Measurements from ENCODE around the gene ATF1.
A peak's percentile ranks its signal among the peaks of the same experiment; 100 is the strongest.
"Not testable (repeated sequence)": the region's sequence is repeated elsewhere in the genome, so short reads cannot be mapped to it uniquely, and the experiment has no call there.

The ATF1 gene

DNA sequence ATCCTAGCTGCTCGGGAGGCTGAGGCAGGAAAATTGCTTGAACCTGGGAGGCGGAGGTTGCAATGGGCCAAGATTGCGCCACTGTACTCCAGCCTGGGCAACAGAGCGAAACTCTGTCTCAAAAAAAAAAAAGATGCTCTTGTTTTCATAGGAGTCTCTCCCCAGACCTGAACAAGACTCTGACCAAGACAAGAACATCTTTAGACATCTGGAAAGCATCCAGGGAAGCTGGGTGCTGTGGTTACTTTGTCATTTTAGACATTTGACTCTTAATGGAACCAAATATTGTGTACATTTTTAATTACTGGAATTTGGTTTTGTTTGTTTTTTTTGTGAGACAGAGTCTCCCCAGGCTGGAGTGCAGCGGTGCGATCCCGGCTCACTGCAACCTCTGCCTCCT, 21.1 kb upstream of the ATF1 start:
- Mint-ChIP-seq H3K9me3 (no peaks in the 10 kb centered on the region), H3K4me3 (no peak overlapping the region), H3K27ac (no peak overlapping the region), H3K27me3 (no peaks in the 10 kb centered on the region), H3K4me1 (no peaks in the 10 kb centered on the region)
- ATAC-seq: no peak
- no peak for DNase-seq

DNA sequence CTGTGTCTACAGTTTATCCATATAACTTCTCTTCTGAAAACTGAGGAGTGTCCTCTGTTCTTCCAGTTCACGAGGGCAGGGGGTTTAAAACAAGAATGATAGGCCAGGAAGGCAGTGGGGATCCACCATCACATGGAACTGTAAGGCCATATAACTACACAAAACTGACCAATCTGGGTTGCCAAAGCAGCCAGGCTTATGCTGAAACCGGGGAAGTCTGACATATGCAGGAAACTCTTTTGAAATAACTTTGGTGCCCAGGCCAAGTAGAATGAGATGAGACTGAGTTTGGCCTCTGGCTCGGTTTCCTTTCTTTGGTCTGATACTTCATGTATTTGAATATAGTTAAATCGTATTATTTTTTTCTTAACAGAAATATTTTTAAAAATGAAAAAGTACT, 18.0 kb upstream of the ATF1 start:
- Mint-ChIP-seq H3K27ac (no peak overlapping the region), H3K4me3 (no peak overlapping the region), H3K4me1 (no peaks in the 10 kb centered on the region), H3K27me3 (no peaks in the 10 kb centered on the region), H3K9me3 (no peaks in the 10 kb centered on the region)
- ATAC-seq (no peak), DNase-seq (no peak)

DNA sequence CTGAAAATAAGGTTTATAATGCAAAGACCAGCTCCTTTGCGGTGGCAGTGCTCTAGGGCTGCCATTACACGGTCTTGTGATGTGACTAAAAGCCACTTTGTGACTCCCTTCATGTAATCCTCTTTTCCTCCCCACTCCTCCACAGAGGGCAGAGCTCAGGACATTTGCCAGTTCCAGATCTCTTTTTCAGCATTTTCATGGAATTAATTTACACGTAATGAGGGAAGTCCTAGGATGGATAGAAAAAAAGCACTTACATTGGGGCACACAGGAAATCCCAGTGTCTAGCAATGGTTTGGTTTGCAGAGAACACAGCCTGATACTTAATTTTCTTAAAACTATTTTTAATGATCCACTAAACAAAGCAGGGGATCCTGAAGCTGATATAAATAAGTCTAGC, 17.5 kb upstream of the ATF1 start:
- DNase-seq: no peak
- Mint-ChIP-seq H3K9me3 (no peaks in the 10 kb centered on the region), H3K27me3 (no peaks in the 10 kb centered on the region), H3K4me1 (no peaks in the 10 kb centered on the region), H3K27ac (no peak overlapping the region), H3K4me3 (no peak overlapping the region)
- no peak for ATAC-seq

DNA sequence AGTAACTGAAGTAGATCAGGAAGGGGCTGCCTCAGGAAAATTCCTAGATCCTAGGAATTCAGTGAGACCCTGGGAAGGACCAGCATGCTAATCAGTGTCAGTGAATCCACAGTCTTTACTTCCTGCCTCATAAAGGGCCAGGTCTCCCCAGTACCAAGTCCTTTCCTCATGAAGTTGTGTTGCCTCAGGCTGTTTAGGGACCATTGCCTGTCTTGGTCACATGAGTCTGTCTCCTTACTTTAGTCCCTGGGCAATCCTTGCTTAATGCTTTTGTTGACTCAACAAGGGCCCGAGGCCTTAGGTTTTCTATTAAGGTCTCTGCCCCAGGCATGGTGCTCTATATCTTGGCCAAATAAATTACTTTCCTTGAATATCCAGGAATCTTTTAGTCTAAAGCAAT, 16.1 kb upstream of the ATF1 start:
- no peak for ATAC-seq
- no peaks in the 10 kb centered on the region for H3K27me3 Mint-ChIP-seq
- H3K4me1 Mint-ChIP-seq: no peaks in the 10 kb centered on the region
- H3K9me3 Mint-ChIP-seq: no peaks in the 10 kb centered on the region
- DNase-seq: no peak
- no peak overlapping the region for H3K4me3 Mint-ChIP-seq
- no peak overlapping the region for H3K27ac Mint-ChIP-seq

DNA sequence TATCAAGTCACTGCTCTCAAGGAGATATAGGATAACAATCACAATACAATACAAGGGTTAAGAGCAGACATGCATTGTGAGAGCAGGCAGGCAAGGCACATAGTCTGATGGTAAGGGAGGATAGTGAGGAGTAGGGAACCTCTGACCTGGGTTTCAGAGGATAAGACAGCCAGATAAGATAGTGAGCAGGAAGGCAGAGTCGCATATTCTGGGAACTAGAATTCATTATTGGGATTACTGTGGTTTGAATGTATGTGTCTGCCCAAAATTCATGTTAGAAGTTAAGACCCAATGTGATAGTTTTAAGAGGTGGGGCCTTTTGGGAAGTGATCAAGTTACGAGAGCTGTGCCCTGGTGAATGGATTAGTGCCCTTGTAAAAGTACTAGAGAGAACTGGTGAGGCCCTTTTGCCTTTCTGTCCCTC, 14.4 kb upstream of the ATF1 start:
- ATAC-seq: no peak
- no peak overlapping the region for H3K4me3 Mint-ChIP-seq
- H3K9me3 Mint-ChIP-seq: no peaks in the 10 kb centered on the region
- H3K27ac Mint-ChIP-seq: peak overlapping the region; percentile 2 to 59
- no peaks in the 10 kb centered on the region for H3K4me1 Mint-ChIP-seq
- no peak for DNase-seq
- H3K27me3 Mint-ChIP-seq: no peaks in the 10 kb centered on the region

DNA sequence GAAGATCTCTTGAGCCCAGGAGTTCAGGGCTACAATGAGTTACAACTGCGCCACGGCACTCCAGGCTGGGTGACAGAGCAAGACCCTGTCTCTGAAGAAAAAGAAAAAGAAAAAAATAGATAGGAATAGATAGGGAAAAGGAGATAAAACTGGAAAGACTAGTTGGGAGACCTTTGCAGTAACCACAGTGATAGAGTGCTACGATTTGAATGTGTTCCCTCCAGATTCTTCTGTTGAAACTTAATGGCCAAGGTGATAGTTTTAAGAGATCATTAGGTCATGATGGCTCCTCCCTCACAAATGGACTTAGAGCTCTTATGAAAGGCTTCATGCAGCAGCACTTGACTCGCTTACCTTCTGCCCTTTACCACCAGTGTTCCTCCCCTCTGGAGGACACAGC, 13.5 kb upstream of the ATF1 start:
- Mint-ChIP-seq H3K27me3 (no peaks in the 10 kb centered on the region), H3K4me1 (no peaks in the 10 kb centered on the region)

DNA sequence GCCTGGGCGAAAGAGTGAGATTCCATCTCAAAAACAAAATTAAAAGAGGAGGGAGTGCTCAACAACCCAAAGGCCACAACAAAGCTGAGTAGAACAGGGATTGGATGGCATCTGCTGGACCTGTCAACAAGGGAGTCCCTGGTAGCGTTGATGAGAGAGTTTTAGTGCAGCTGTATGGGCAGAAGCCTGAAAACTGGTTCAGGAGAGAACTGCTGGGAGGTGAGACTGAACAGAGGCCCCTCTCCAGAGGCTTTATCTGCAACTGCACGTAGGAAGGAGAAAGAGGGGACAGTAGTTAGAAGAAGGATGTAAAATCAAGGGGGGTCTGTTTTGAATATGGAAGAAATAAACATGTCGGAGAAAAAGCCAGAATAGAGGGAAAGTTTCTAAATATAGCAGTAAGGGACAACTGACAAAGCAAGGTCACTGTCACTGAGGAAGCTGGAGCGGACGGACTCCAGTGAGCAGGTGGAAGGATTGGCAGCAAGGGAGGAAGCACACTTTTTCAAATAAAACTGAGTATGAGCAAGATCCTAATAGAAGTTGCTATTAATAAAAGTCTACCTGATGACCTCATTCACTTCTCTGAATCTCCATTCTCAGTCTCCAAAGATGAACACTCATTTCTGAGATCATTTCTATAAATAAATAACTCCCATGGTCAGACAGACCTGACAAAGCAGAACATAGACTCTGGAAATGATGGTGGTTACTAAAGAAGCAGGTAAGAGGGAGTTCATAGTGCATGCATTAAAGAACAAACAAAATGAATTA, 11.8 kb upstream of the ATF1 start:
- Mint-ChIP-seq H3K4me3 (no peak overlapping the region), H3K27ac (no peak overlapping the region), H3K9me3 (no peaks in the 10 kb centered on the region), H3K27me3 (no peaks in the 10 kb centered on the region), H3K4me1 (no peaks in the 10 kb centered on the region)
- DNase-seq: no peak
- ATAC-seq: no peak

More for the DNA sequence above, 13.5 kb upstream of the ATF1 start:
- Mint-ChIP-seq H3K4me3 (no peak overlapping the region), H3K9me3 (no peaks in the 10 kb centered on the region), H3K27ac (peak overlapping the region in 1 of 2 donors; percentile 1)
- ATAC-seq (no peak), DNase-seq (no peak)

DNA sequence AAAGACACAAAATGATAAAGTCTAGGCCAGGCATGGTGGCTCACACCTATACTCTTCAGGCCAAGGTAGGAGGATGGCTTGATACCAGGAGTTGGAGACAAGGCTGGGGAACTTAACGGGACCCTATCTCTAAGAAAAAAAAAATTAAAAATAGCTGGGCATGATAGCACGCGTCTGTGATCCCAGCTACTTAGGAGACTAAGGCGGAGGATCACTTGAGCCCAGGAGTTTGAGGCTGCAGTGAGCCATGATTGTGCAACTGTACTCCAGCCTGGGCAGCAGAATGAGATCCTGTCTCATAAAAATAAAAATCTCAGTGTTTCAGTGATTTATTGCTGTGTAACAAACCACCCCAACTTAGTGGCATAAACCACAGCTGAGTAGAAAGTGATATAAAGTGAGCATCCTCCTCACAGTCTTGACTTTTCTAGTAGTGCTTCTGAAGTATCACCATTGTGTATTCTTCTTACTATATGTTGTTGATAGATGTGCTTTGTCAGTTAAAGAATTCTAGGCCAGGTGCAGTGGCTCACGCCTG, 10.6 kb upstream of the ATF1 start:
- Mint-ChIP-seq H3K27ac (peak overlapping the region in 1 of 2 donors; percentile 91), H3K9me3 (no peaks in the 10 kb centered on the region), H3K4me3 (no peak overlapping the region), H3K4me1 (no peaks in the 10 kb centered on the region), H3K27me3 (no peaks in the 10 kb centered on the region)
- DNase-seq: no peak
- ATAC-seq: no peak

DNA sequence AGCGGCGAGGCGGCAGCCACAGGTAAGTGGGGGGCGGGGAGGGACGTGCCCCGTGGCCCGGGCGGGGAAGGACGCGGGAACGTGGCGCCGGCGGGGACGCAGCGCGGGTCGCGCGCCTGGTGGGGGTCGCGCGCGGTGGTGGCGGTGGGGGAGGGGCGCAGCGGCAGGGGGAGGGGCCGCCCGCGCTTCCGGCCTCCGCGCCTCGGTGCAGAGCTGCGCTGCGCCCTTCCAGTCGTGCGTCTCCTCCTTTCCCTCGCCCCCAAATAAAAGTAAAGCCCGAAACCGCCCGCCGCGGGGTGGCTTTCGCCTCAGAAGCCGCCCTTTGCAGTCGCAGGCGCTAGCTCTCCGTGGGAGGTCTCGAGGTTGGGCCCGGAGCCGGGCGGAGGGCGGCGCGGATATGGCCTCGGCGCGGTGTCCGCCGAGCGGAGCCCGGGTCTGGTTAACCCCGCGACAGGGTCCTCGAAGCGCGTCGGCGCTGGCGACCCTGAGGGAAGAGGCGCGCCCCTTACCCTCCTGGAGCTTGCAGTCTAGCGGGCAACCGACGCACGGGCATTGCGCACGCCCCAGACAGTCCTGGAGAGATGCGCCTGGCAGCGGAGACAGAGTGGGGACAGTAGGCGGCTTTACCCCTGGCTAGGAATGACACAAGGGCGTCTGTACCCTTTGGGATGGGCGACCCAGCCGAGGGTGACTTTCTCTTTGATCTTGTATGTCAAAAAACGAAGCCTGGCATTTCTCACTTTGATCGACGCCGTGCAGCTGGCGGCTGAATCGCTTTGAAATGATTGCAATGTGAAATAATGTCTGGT, 589 bp downstream of the ATF1 start:
- no peaks in the 10 kb centered on the region for H3K9me3 Mint-ChIP-seq
- H3K27me3 Mint-ChIP-seq: no peaks in the 10 kb centered on the region
- peak; percentile 74 to 83 for DNase-seq
- H3K27ac Mint-ChIP-seq: peak overlapping the region; percentile 97 to 99
- ATAC-seq: peak; percentile 71
- H3K4me3 Mint-ChIP-seq: peak overlapping the region; percentile 89 to 99
- peaks cover 50% of the 10 kb centered on the region for H3K4me1 Mint-ChIP-seq

DNA sequence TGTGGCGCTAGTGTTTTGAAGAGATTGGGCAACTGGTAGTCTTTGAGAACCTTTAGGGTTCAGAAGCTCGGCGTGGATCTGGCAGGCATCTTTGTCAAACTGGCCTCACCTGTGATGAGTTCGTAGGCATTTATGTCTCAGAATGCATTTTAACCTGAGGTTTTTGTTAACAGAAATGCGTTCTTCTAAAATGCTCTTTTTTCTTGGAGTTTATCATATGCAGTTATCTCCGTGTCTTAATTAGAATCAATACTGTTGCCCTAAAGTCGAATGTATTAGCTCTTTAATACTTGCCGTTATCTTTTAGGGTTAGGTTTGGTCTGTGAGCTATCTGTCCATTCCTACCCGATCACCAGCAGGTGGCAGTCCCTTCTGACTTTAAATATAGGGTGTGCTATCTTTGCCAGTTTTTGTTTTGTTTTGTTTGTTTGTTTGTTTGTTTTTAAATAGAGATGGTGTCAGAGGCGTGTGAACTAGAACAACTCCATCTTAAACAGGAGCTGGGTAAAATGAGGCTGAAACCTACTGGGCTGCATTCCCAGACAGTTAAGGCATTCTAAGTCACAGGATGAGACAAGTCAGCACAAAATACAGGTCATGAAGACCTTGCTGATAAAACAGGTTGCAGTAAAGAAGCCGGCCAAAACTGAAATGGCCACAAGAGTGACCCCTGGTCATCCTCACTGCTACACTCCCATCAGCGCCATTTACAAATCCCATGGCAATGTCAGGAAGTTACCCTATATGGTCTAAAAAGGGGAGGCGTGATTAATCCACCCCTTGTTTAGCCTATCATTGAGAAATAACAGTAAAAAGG, 1.4 kb downstream of the ATF1 start:
- peak; percentile 38 for ATAC-seq
- DNase-seq: peak; percentile 41 to 43
- peak overlapping the region; percentile 89 to 99 for H3K4me3 Mint-ChIP-seq
- no peaks in the 10 kb centered on the region for H3K9me3 Mint-ChIP-seq
- H3K27ac Mint-ChIP-seq: peak overlapping the region; percentile 90 to 93
- peaks cover 50% of the 10 kb centered on the region for H3K4me1 Mint-ChIP-seq
- no peaks in the 10 kb centered on the region for H3K27me3 Mint-ChIP-seq

DNA sequence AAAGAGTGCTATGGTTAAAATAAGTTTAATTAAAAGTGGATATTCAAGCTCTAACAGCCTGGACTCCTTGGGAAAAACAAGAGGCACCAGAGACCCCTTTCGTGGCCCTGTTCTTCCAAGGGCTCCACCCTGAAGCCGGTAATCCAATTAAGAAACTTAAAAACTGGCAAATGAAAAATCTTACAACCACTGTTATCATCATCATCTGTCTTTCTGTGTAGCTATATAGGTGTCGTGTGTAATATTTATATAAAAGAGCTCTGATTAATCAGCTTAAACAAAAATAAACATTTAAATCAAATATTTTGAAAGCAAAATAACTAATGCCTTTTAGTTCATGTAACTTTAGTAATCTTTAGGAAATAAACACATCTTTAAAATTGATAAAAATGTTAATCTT, 4.5 kb downstream of the ATF1 start:
- no peak for DNase-seq
- H3K27me3 Mint-ChIP-seq: no peaks in the 10 kb centered on the region
- peaks cover 27% of the 10 kb centered on the region for H3K4me1 Mint-ChIP-seq
- H3K27ac Mint-ChIP-seq: no peak overlapping the region
- ATAC-seq: no peak
- H3K9me3 Mint-ChIP-seq: no peaks in the 10 kb centered on the region
- H3K4me3 Mint-ChIP-seq: no peak overlapping the region

DNA sequence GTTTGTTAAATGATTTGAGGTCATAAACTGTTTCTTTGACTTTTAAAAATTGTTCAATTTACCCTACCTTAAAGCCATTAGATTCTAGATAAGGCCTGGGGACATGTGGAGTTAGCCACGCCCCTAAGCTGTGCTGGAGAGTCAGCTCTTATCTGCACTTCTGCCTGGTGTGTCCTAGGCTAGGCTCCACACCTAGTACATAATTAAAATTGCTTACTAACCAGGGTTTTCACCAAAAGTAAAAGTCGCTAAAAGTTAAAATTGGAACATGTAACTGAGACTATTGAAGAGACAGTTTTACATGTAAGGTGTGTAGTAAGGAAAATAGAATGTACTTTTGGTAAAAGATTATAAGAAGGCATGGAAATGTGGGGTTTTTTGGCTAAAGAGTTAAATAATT, 4.9 kb downstream of the ATF1 start:
- not testable (repeated sequence) for H3K9me3 Mint-ChIP-seq, H3K4me3 Mint-ChIP-seq, DNase-seq, H3K27me3 Mint-ChIP-seq, ATAC-seq, H3K27ac Mint-ChIP-seq
- peaks cover 32% of the 10 kb centered on the region for H3K4me1 Mint-ChIP-seq

DNA sequence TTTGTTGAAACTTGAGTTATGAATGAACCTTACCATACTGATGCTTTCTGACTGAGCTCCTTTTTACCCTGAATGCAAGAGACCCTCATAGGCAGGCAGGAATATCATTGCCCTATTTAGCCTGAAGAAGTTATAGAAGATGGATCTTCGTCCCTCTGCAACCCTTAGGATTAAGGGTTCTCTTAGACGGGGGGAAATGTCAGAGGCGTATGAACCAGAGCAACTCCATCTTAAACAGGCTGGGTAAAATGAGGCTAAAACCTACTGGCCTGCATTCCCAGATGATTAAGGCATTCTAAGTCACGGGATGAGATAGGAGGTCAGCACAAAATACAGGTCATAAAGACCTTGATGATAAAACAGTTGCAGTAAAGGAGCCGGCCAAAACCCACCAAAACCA, 7.5 kb downstream of the ATF1 start:
- Mint-ChIP-seq H3K27ac (no peak overlapping the region), H3K4me3 (no peak overlapping the region), H3K4me1 (peaks cover 32% of the 10 kb centered on the region), H3K9me3 (no peaks in the 10 kb centered on the region), H3K27me3 (no peaks in the 10 kb centered on the region)
- ATAC-seq: no peak
- DNase-seq: no peak

DNA sequence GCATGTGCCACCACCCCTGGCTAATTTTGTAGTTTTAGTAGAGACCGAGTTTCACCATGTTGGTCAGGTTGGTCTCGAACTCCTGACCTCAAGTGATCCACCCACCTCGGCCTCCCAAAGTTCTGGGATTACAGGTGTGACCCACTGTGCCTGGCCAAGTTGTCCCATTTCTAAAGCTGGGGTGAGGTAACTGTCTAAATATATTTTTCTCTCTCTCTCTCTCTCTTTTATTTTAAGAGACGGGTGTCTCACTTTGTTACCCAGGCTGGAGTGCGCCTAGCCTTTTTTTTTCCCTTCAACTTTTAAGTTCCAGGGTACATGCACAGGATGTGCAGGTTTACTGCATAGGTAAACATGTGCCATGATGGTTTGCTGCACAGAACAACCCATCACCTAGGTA, 8.6 kb downstream of the ATF1 start:
- no peak for DNase-seq
- Mint-ChIP-seq H3K27ac (no peak overlapping the region), H3K4me1 (peaks cover 35% of the 10 kb centered on the region), H3K27me3 (no peaks in the 10 kb centered on the region), H3K9me3 (no peaks in the 10 kb centered on the region), H3K4me3 (no peak overlapping the region)
- ATAC-seq: no peak

DNA sequence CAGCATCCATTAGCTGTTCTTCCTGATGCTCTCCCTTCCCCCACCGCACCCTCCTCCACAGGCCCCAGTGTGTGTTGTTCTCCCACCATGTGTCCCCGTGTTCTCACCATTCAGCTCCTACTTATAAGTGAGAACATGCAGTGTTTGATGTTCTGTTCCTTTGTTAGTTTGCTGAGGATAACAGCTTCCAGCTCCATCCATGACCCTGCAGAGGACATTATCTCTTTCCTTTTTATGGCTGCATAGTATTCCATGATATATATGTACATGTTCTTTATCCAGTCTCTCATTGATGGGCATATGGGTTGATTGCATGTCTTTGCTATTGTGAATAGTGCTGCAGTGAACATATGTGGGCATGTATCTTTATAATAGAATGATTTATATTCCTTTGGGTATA, 9.0 kb downstream of the ATF1 start:
- Mint-ChIP-seq H3K27me3 (no peaks in the 10 kb centered on the region), H3K27ac (no peak overlapping the region), H3K9me3 (no peaks in the 10 kb centered on the region), H3K4me3 (no peak overlapping the region), H3K4me1 (peaks cover 37% of the 10 kb centered on the region)
- ATAC-seq (no peak), DNase-seq (no peak)
